Measurements from ENCODE around the gene SCN1B. TPM values are rescaled to one million over a fixed set of nuclear protein-coding genes. Genes with fewer than 3 reads are reported as not detected.

The SCN1B gene
- total RNA-seq, 4 donors from 2014 or later, result 194 to 469 (median 289) TPM

DNA sequence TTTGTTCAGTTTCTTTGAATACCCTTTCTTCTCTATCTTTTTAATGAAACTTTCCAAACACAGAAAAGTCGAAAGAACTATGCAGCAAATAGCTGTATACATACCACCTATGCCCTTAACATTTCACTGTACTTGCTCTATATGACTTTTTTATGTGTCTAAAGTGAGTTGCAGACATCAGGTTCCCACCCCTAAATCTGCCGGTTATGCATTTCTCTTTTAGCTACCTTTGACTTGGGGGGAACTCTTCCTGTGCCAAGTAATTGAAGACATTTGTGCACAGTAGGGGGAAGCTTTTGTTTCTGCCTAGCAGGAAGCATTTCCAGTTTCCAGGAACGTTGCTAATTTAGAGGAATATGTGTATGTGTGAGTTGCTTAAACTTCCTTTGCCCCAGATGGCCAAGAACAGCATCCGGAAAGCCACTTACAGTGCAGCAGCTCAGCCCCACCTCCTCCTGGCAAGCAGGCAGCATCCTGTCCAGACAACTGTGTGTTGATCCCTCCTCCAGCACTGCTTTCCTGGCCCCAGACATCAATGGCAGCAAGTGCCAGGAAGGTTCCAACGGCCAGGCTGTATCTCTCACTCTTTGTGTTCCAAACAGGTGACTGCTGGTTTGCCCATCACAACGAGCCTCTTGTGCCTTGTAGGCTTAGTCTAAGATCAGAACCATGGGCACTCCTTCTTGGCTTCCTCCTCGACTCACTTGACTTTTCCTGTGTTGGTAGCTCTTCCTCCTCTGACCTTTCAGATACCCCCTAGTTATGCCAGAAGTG, 44.8 kb upstream of the SCN1B start:
- Histone ChIP-seq H3K4me1 (peaks cover 8 to 12% of the 10 kb centered on the region in 2 donors), H3K9me3 (no peaks in the 10 kb centered on the region), H3K4me3 (no peak overlapping the region), H3K27me3 (no peaks in the 10 kb centered on the region), H3K36me3 (no peaks in the 10 kb centered on the region), H3K27ac (peak overlapping the region in 3 of 4 donors; percentile 34 to 65 (median 58))
- peak; percentile 23 to 73 for DNase-seq
- in situ Hi-C loops (cut with MboI; ENCODE audit: low sequenced_read_pairs in 4 of 4), result loop anchor here in 1 of 4 donors (25.0 kb wide), 1 partner anchor 277 kb away; the partner anchor contains the start of gene USF2
- ATAC-seq, result peak; percentile 91 to 93
- intact Hi-C loops (cut with DNase I; ENCODE audit: low total_unique reads), result no loop called here
- TF ChIP-seq, protein P1, sequence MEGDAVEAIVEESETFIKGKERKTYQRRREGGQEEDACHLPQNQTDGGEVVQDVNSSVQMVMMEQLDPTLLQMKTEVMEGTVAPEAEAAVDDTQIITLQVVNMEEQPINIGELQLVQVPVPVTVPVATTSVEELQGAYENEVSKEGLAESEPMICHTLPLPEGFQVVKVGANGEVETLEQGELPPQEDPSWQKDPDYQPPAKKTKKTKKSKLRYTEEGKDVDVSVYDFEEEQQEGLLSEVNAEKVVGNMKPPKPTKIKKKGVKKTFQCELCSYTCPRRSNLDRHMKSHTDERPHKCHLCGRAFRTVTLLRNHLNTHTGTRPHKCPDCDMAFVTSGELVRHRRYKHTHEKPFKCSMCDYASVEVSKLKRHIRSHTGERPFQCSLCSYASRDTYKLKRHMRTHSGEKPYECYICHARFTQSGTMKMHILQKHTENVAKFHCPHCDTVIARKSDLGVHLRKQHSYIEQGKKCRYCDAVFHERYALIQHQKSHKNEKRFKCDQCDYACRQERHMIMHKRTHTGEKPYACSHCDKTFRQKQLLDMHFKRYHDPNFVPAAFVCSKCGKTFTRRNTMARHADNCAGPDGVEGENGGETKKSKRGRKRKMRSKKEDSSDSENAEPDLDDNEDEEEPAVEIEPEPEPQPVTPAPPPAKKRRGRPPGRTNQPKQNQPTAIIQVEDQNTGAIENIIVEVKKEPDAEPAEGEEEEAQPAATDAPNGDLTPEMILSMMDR (IDR thresholded peaks at IDR 0.05 in 4 of 5, conservative IDR thresholded peaks at IDR 0.05 in 1 of 5), result no peak
- TF ChIP-seq POLR2A (IDR thresholded peaks at IDR 0.05), result no peak

DNA sequence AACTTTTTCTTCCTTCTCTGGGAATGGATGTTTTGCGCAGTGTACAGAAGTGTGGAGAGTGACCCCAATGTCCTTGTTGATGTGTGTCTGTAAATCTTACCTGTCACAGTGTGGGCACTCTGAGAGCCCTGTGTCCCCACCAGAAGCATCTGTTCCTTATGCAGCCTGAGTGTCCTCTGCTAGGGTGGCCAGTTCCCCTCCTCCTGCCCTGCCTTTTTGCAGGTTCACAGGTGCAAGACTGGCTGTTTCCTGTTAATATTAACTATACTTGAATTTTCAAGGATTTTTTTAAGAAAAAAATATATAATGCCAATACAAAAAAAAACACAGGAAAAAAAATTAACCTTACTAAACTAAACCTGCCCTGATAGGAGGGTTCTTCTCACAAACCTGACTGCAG, 42.2 kb upstream of the SCN1B start:
- peaks cover 8 to 12% of the 10 kb centered on the region in 2 donors for H3K4me1 ChIP-seq
- H3K27ac ChIP-seq, result no peak overlapping the region
- in situ Hi-C loops (cut with MboI; ENCODE audit: low sequenced_read_pairs in 4 of 4), result loop anchor here in 1 of 4 donors (25.0 kb wide), 1 partner anchor 274 kb away; the partner anchor contains the start of gene USF2
- TF ChIP-seq, protein P1 (IDR thresholded peaks at IDR 0.05 in 4 of 5, conservative IDR thresholded peaks at IDR 0.05 in 1 of 5), result no peak
- no peak for TF ChIP-seq POLR2A (IDR thresholded peaks at IDR 0.05)
- H3K27me3 ChIP-seq, result no peaks in the 10 kb centered on the region
- DNase-seq (no peak), ATAC-seq (no peak)
- no peaks in the 10 kb centered on the region for H3K9me3 ChIP-seq
- intact Hi-C loops (cut with DNase I; ENCODE audit: low total_unique reads), result no loop called here
- H3K36me3 ChIP-seq, result no peaks in the 10 kb centered on the region
- H3K4me3 ChIP-seq, result no peak overlapping the region

DNA sequence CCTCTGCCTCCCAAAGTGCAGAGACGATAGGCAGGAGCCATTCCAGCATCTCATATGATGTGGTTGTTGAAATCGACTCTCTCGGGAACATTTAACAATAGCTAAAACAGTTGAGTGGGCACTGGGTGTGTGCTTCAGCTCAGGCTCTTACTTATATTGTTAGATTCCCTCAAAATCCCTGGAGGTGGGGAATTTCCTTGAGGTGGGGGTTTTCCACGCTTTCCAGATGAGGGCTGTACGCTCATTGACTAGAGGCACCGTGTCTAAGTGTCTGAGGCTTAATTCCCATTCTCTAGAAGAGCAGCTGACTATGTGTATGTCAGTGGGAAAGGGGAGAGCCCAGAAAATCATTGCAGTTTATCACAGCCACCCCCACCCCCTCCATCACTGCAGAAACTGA, 41.0 kb upstream of the SCN1B start:
- Histone ChIP-seq H3K36me3 (no peaks in the 10 kb centered on the region), H3K4me1 (peaks cover 10 to 12% of the 10 kb centered on the region in 2 donors), H3K4me3 (no peak overlapping the region), H3K27me3 (no peaks in the 10 kb centered on the region), H3K9me3 (no peaks in the 10 kb centered on the region), H3K27ac (no peak overlapping the region)
- ATAC-seq, result no peak
- no peak for TF ChIP-seq POLR2A (IDR thresholded peaks at IDR 0.05)
- TF ChIP-seq, protein P1 (IDR thresholded peaks at IDR 0.05 in 4 of 5, conservative IDR thresholded peaks at IDR 0.05 in 1 of 5), result no peak
- in situ Hi-C loops (cut with MboI; ENCODE audit: low sequenced_read_pairs in 4 of 4) (loop anchor here in 1 of 4 donors (25.0 kb wide), 1 partner anchor 273 kb away; the partner anchor contains the start of gene USF2), intact Hi-C loops (cut with DNase I; ENCODE audit: low total_unique reads) (no loop called here)
- DNase-seq, result no peak

DNA sequence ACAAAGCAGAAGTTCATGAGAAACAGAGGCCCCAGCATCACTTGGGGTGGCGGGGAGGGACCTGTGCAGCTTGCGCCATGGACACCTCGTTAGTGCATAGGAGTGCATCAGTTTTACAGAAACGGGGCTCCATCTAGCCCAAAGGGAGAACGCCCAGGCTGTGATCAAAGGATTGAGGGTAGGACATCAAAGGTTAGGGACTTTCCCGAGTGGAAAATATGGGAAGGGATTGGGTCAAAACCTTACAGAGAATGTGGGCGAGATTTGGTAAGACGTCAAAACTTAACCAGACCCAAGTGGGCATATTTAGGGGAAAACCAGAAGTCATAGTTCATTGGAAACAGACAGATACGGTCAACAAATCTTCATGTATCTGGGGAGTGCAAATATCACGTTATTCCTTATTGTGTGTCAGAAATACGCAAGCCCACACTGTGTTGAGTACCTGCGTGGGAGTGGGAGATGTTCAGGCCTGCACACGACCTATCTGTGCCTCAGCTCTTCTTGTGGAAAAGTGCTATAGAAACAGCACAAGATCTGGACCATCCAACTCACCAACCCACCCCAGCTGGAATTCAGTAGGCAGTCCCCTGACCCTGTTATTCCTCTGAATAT, 39.6 kb upstream of the SCN1B start:
- H3K27ac ChIP-seq, result no peak overlapping the region
- ATAC-seq, result no peak
- H3K4me1 ChIP-seq, result peaks cover 12 to 16% of the 10 kb centered on the region in 2 donors
- H3K9me3 ChIP-seq, result no peaks in the 10 kb centered on the region
- DNase-seq, result no peak
- H3K36me3 ChIP-seq, result no peaks in the 10 kb centered on the region
- H3K27me3 ChIP-seq, result no peaks in the 10 kb centered on the region
- no peak overlapping the region for H3K4me3 ChIP-seq
- TF ChIP-seq, protein P1 (IDR thresholded peaks at IDR 0.05 in 4 of 5, conservative IDR thresholded peaks at IDR 0.05 in 1 of 5), result no peak
- TF ChIP-seq POLR2A (IDR thresholded peaks at IDR 0.05), result no peak
- intact Hi-C loops (cut with DNase I; ENCODE audit: low total_unique reads) (no loop called here), in situ Hi-C loops (cut with MboI; ENCODE audit: low sequenced_read_pairs in 4 of 4) (loop anchor here in 1 of 4 donors (25.0 kb wide), 1 partner anchor 272 kb away; the partner anchor contains the start of gene USF2)
